Measurements from ENCODE around the gene CLDN5. TPM values are rescaled to one million over a fixed set of nuclear protein-coding genes. Genes with fewer than 3 reads are reported as not detected.

CLDN5 gene
- total RNA-seq, 1 donor from 2014 or later: 1.2 TPM

- H3K4me3 ChIP-seq (ENCODE audit: low read depth, low read length): no peak overlapping the region
- no peak for TF ChIP-seq CTCF (conservative IDR thresholded peaks at IDR 0.05; ENCODE audit: low read depth, low read length)
- no peak for DNase-seq (ENCODE audit: low read depth)
These were observed 19.1 kb downstream of the CLDN5 start for GRCh38 chr22:19504900-19505734.

- no peak for TF ChIP-seq CTCF (conservative IDR thresholded peaks at IDR 0.05; ENCODE audit: low read depth, low read length)
- H3K4me3 ChIP-seq (ENCODE audit: low read depth, low read length): no peak overlapping the region
- DNase-seq (ENCODE audit: low read depth): no peak
These were observed 20.3 kb downstream of the CLDN5 start for GRCh38 chr22:19503869-19504268.

GRCh38 chr22:19503367-19503766 lies 20.8 kb downstream of the CLDN5 start:
- DNase-seq (ENCODE audit: low read depth): no peak
- no peak overlapping the region for H3K4me3 ChIP-seq (ENCODE audit: low read depth, low read length)
- TF ChIP-seq CTCF (conservative IDR thresholded peaks at IDR 0.05; ENCODE audit: low read depth, low read length): no peak

- no peak for TF ChIP-seq CTCF (conservative IDR thresholded peaks at IDR 0.05; ENCODE audit: low read depth, low read length)
- DNase-seq (ENCODE audit: low read depth): no peak
- no peak overlapping the region for H3K4me3 ChIP-seq (ENCODE audit: low read depth, low read length)
These were observed 22.2 kb downstream of the CLDN5 start for GRCh38 chr22:19501897-19502447.

GRCh38 chr22:19499880-19500242 lies 24.3 kb downstream of the CLDN5 start:
- TF ChIP-seq CTCF (conservative IDR thresholded peaks at IDR 0.05; ENCODE audit: low read depth, low read length): no peak
- DNase-seq (ENCODE audit: low read depth): no peak
- no peak overlapping the region for H3K4me3 ChIP-seq (ENCODE audit: low read depth, low read length)

GRCh38 chr22:19499236-19499879 lies 24.9 kb downstream of the CLDN5 start:
- TF ChIP-seq CTCF (conservative IDR thresholded peaks at IDR 0.05; ENCODE audit: low read depth, low read length): no peak
- H3K4me3 ChIP-seq (ENCODE audit: low read depth, low read length): no peak overlapping the region
- no peak for DNase-seq (ENCODE audit: low read depth)

Data from epithelial cell of proximal tubule (primary cell).